Vagina (tissue), 2 donors: Measurements from ENCODE around the gene TMBIM6. TPM values are rescaled to one million over a fixed set of nuclear protein-coding genes. Genes with fewer than 3 reads are reported as not detected.

Experiments
- DNase-seq, 2 donors: peaks; one replicate each; pipeline ENCODE4 v3.0.0-alpha.2; 2017; ENCODE audit errors: extremely low spot score in 2 of 2
- H3K27ac ChIP-seq: fragments of 200-600 bp; sonication (generic); one replicate; pipeline ENCODE4 v1.5.1; 2019
- H3K27me3 ChIP-seq: fragments of 200-600 bp; sonication (generic); one replicate; pipeline ENCODE4 v1.5.1; 2019
- H3K36me3 ChIP-seq, 2 donors: fragments of 200-600 bp; sonication (generic); one replicate each; pipeline ENCODE4 v1.5.1; 2017 to 2019
- H3K4me1 ChIP-seq: fragments of 200-600 bp; sonication (generic); one replicate; pipeline ENCODE4 v1.5.1; 2019
- H3K4me3 ChIP-seq, 2 donors: fragments of 200-600 bp; sonication (generic); 1 replicate in 1 of 2; 2 replicates in 1 of 2; pipeline ENCODE4 v1.5.1; 2016 to 2019
- H3K9me3 ChIP-seq: fragments of 200-600 bp; sonication (generic); one replicate; pipeline ENCODE4 v1.5.1; 2019
- POLR2A ChIP-seq, 2 donors: fragments of 450-650 bp; IDR thresholded peaks; one replicate each; pipeline ENCODE4 v1.6.1; 2017; ENCODE audit warnings: antibody characterized with exemption in 2 of 2, mild to moderate bottlenecking in 2 of 2, moderate library complexity in 2 of 2
- POLR2AphosphoS5 ChIP-seq, 2 donors: sonication (generic); formaldehyde crosslinking; IDR thresholded peaks; one replicate each; pipeline ENCODE4 v1.9.0; 2017; ENCODE audit warnings: antibody characterized with exemption in 2 of 2, mild to moderate bottlenecking in 2 of 2, low read depth in 1 of 2; ENCODE audit not compliant: insufficient read depth in 1 of 2
- intact Hi-C: fragments of 100-400 bp; cut with DNase I; formaldehyde crosslinking; loops from one replicate; pipeline ENCODE4 v1.15.1; 2023
- total RNA-seq: library from RNA; depleted of rRNA; stranded (reverse); fragments of >200 nt; gene quantifications from one replicate; pipeline ENCODE4 v1.2.3, GENCODE V29; 2016
- TF ChIP-seq, protein P1 (sequence below), 3 experiments: fragments of 450-650 bp in 2 of 3; fragments of 200-600 bp in 1 of 3; sonication (generic) in 1 of 3; IDR thresholded peaks; one replicate each; pipeline ENCODE4 v1.5.1; 2017 to 2019; ENCODE audit warnings: antibody characterized with exemption in 3 of 3, mild to moderate bottlenecking in 2 of 3, moderate library complexity in 2 of 3

The TMBIM6 gene
- total RNA-seq, 1 donor from 2014 or later, result 240 TPM

DNA sequence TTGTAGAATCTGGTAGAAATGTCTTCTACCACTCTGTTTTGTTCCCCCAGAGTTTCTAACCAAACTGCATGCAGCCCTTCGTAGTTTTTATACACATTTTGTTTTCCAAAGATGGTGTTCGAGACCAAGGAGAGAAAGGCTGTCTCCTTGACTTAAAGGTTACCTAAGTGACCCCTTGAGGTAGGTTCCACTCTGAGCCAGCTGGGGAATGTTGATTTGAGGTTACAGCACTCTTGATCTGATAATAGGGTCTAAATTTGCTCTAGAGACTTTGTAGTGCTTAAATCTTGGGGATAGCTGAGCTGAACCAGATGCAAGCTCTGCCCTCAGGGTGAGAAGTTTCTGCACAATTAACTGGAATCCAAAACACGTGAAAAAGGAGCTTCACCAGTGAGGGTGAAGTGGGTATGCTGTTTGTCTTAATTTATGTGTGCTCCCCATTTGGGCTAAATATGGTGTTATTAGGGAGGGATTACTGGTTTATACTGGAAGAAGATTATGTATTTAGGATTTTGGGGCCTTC is 3.1 kb downstream of the TMBIM6 start:
- no peak for DNase-seq
- Histone ChIP-seq H3K4me3 (no peak overlapping the region), H3K27me3 (no peaks in the 10 kb centered on the region), H3K4me1 (peaks cover 70% of the 10 kb centered on the region), H3K9me3 (no peaks in the 10 kb centered on the region), H3K27ac (no peak overlapping the region), H3K36me3 (peaks cover 0 to 8% of the 10 kb centered on the region in 2 donors)
- TF ChIP-seq POLR2AphosphoS5 (IDR thresholded peaks at IDR 0.05; ENCODE audit: insufficient read depth in 1 of 2, low read depth in 1 of 2) (no peak), POLR2A (IDR thresholded peaks at IDR 0.05) (no peak)
- TF ChIP-seq, protein P1, sequence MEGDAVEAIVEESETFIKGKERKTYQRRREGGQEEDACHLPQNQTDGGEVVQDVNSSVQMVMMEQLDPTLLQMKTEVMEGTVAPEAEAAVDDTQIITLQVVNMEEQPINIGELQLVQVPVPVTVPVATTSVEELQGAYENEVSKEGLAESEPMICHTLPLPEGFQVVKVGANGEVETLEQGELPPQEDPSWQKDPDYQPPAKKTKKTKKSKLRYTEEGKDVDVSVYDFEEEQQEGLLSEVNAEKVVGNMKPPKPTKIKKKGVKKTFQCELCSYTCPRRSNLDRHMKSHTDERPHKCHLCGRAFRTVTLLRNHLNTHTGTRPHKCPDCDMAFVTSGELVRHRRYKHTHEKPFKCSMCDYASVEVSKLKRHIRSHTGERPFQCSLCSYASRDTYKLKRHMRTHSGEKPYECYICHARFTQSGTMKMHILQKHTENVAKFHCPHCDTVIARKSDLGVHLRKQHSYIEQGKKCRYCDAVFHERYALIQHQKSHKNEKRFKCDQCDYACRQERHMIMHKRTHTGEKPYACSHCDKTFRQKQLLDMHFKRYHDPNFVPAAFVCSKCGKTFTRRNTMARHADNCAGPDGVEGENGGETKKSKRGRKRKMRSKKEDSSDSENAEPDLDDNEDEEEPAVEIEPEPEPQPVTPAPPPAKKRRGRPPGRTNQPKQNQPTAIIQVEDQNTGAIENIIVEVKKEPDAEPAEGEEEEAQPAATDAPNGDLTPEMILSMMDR (IDR thresholded peaks at IDR 0.05), result no peak
- intact Hi-C loops, result no loop called here

DNA sequence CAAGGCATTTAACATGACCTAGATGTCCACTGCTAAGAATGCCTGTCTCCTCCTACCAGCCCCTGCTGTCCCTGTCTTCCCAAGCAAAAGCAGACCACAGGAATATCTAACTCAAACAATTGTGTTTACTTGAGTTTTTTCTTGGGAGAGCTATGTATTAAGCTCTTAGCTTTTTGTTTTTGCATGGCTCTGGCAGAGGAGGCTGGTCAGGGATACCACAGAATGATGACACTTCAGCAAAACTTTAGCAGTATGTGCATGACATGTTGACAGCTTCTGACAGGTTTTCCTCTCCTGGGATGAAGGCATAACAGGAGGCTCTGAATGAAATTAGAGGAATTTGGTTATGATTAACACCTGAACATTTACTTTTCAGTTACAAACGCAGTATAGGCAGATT is 6.9 kb downstream of the TMBIM6 start:
- TF ChIP-seq POLR2A (IDR thresholded peaks at IDR 0.05), result no peak
- no peak for TF ChIP-seq POLR2AphosphoS5 (IDR thresholded peaks at IDR 0.05; ENCODE audit: insufficient read depth in 1 of 2, low read depth in 1 of 2)
- TF ChIP-seq, protein P1 (IDR thresholded peaks at IDR 0.05), result no peak
- H3K4me1 ChIP-seq, result peaks cover 88% of the 10 kb centered on the region
- H3K9me3 ChIP-seq, result no peaks in the 10 kb centered on the region

DNA sequence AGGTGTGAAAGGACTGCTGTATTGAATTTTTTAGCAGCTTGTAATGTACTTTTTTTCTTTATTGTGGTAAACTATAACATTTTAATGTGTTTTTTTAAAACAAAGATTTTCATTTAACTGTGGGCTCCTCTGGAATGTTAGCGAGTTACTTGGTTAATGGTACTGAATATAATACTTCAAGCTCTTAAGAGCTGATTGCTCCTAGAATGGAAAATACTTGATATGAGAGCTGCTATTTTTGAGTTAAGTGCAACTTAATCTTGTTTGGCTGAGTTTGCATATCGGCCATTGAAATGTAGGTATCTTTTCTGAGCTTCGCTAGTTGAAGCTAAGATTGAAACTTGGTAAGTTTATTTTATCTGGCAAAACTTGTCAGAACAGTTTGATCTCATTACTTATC is 7.4 kb downstream of the TMBIM6 start:
- intact Hi-C loops, result no loop called here
- Histone ChIP-seq H3K4me1 (peaks cover 86% of the 10 kb centered on the region), H3K27me3 (no peaks in the 10 kb centered on the region), H3K9me3 (no peaks in the 10 kb centered on the region), H3K4me3 (no peak overlapping the region), H3K36me3 (peaks cover 0 to 23% of the 10 kb centered on the region in 2 donors), H3K27ac (no peak overlapping the region)
- no peak for DNase-seq
- TF ChIP-seq, protein P1 (IDR thresholded peaks at IDR 0.05), result no peak
- TF ChIP-seq POLR2A (IDR thresholded peaks at IDR 0.05), result no peak
- no peak for TF ChIP-seq POLR2AphosphoS5 (IDR thresholded peaks at IDR 0.05; ENCODE audit: insufficient read depth in 1 of 2, low read depth in 1 of 2)

More for the DNA sequence above, 6.9 kb downstream of the TMBIM6 start:
- peaks cover 0 to 19% of the 10 kb centered on the region in 2 donors for H3K36me3 ChIP-seq
- H3K27ac ChIP-seq, result no peak overlapping the region
- DNase-seq, result no peak
- H3K4me3 ChIP-seq, result no peak overlapping the region
- intact Hi-C loops, result no loop called here
- H3K27me3 ChIP-seq, result no peaks in the 10 kb centered on the region

- intact Hi-C loops, result no loop called here
- Histone ChIP-seq H3K27ac (no peak overlapping the region), H3K4me3 (no peak overlapping the region), H3K27me3 (no peaks in the 10 kb centered on the region), H3K36me3 (peaks cover 0 to 37% of the 10 kb centered on the region in 2 donors), H3K4me1 (peaks cover 76% of the 10 kb centered on the region), H3K9me3 (no peaks in the 10 kb centered on the region)
- DNase-seq, result no peak
- TF ChIP-seq POLR2AphosphoS5 (IDR thresholded peaks at IDR 0.05; ENCODE audit: insufficient read depth in 1 of 2, low read depth in 1 of 2), result no peak
- TF ChIP-seq POLR2A (IDR thresholded peaks at IDR 0.05), result no peak
- TF ChIP-seq, protein P1 (IDR thresholded peaks at IDR 0.05), result no peak
Measured at GRCh38 chr12:49750027-49750995, 9.0 kb downstream of the TMBIM6 start.
